NK-92 treated with Interleukin-12 subunit alpha and Interleukin-12 subunit beta, amount 100 ng/mL, for 24 hours (cell line): ENCODE results near the gene POU2F1.
A peak's percentile ranks its signal among the peaks of the same experiment; 100 is the strongest.

Experiments used
- DNase-seq: peaks from one replicate; lab custom pipeline; 2025; lab: John Stamatoyannopoulos, UW

POU2F1 gene

DNA sequence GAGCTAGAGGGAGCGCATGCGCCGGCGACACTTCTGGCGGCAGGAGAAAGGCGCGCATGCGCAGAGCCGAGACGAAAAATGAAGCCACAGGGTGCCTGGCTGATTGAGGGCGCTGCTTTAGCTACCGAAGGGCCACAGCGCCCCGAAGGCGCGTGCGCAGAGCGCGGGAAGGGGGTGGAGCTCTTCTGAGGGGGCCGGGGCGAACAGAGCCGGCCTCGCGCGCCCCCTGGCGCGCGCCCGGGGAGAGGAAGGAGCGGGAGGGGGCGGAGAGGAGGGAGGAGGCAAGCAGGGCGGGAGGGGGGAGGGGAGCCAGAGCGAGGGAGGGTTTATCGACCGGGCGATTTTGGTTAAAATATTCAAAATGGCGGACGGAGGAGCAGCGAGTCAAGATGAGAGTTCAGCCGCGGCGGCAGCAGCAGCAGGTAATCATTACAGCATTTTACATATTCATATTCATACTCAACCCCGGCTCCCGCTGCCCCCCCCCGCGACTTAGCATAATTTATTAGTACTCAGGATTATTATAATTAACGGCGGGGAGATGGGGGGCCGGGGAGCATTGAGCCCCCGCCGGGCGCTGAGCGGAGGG is at the start of gene POU2F1:
Gene POU2F1 (plus strand): TSS at position 350 of the 589 bp plus-strand sequence. CDS start 12 bp downstream, at position 362.
- peak; percentile 98 for DNase-seq

DNA sequence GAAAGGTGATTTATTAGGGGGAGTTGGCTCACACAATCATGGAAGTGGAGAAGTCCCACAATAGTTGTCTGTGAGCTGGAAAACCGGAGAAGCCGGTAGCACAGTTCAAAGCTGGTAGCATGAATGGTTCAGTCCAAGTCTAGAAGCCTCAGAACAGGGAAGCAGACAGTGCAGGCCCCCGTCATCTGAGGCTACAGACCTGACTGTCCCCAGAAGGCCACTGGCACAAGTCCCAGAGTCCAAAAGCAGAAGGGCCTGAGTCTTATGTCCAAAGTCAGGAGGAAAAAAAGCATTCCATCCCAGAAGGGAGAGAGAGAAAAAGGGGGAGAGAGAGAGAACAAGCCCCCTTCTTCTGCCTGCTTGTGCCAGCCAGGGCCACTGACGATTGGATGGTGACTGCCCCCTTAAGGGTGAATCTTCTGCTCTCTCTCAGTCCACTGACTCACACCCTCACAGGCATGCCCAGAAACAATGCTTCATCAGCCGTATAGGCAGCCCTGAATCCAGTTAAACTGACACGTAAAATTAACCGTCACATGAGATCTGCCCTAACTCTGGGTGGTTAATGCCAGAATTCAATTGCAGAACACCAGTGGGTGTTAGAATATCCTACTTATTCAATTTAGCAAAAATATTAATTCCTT is 49.3 kb upstream of the POU2F1 start:
- DNase-seq: no peak

DNA sequence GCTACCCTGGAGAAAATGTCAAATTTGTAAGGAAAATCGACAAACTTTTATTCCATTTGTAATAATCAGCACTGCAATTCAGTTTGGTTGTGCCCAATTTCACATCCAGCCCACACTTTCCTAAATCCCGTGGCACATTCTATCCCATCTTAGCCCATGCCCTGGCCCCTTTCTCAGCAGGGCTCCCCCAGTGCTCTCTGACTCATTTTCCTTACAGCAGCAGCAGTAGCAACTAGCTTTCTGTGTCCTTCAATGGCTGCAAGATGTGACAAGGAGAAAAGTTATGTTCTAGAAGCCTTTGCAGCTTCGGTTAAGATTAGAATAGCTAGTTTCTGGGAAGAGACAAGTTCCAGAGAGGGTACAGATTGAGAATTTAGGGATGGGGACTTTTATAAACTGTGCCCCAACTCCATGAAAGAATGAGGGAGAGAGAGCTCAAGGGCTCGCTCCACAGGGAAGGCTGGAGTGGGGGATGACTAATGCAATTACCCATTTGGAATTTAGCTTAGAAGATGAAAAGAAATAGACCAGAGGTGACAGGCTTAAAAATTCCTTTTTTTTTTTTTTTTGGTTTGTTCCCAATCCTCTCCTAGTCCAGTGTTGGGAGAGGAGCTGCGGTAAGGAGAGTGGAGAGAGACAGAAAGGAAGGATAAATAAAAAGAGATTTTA is 47.0 kb upstream of the POU2F1 start:
- DNase-seq: no peak

DNA sequence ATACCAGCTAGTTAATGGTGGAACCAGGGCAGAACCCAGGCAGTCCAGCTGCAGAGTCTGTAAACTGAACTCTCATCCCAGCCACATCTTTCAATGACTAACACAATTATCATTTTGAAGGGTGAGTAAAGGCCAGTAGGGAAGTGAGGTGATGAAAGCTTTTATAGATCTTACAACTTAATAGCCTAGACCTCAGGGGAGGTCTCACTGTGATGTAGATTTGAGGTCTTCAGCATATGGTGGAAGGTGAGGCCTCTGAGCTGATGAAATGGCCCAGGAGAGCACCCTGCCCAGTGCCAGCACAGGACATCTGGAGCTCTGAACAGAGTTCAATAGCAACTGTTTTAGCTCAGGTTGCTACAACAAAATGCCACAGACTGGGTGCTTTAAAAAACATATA is 44.8 kb upstream of the POU2F1 start:
- DNase-seq: no peak

DNA sequence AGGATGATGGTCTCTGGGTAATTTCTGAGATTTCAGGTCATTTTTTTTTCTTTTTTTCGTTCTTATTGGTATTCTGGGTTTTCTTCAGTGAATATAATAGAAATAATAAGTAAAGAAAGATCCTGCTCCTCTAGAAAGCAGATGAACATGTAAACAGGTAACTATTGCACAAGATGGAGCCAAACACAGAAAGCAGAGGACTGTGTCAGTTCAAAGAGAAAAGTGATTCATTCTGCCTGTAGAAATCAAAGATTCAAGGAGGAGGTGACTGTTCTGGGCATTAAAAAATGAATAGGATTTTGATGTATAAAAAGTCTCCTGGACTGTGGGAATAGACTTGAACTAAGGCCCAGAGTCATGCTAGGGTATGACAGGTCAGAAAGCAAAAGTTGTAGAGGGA is 41.9 kb upstream of the POU2F1 start:
- no peak for DNase-seq

DNA sequence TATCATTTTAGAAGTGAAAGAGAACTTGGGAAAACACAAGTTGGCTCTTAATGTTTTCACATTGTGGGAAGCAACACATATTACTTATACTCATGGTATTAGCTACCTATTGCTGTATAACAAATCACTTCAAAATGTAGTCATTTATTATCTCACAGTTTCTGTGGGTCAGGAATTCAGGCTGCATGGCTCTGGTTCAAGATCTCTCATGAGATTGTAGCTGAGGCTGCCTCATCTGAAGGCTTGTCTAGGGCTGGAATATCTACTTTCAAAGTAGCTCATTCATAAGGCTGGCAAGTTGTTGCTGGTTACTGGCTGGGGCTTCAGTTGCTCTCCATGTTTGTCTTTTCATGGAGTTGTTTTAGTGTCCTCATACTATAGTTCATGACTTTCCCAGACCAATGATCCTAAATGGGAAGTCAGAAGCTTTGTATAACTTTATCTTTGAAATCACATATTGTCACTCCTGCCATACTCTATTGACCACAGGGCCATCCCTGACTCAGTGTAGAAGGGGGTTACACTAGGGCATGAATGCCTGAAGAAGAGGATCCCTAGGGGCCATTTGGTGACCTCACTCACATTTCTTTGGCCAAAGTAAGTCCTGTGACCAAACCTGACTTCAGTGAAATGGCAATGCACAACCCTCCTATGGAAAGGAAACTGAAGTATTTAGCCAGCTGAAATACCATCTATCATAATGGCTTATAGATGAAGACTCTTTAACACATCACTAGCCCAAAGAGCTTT is 37.9 kb upstream of the POU2F1 start:
- no peak for DNase-seq

DNA sequence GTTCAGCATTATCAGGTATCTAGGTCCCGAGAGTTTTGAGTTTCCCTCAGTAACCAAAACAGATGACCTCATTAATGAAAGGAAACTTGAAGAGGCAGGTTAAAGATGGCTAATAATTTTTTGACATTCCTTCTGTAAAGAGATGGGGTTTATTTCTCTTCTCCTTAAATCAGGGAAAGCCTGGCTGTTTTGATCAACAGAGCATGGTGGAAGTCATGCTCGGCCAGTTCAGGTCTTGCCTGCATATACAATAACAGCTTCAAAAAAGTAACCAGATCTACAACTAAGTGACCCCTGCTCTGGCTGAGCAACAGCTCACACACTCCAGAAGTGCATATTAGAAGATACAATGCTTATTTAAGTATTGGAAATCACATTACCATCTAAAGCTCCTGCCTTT is 36.6 kb upstream of the POU2F1 start:
- no peak for DNase-seq

DNA sequence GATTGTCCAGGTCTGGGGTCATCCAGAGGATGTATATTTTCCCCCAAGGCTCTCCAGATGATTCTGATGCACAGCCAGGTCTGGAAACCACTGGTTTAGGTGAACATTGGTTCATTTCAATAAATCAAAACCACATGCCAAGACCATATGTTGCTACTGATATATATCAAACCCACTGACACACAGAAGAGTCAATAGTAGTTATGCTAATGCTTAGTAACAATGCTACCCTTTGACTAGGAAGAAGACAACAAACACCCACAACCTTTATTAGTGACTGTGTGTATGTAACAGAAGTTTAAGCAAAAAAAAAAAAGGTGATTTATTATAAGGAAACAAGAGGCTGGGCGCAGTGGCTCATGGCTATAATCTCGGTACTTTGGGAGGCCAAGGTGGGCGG is 35.6 kb upstream of the POU2F1 start:
- no peak for DNase-seq

DNA sequence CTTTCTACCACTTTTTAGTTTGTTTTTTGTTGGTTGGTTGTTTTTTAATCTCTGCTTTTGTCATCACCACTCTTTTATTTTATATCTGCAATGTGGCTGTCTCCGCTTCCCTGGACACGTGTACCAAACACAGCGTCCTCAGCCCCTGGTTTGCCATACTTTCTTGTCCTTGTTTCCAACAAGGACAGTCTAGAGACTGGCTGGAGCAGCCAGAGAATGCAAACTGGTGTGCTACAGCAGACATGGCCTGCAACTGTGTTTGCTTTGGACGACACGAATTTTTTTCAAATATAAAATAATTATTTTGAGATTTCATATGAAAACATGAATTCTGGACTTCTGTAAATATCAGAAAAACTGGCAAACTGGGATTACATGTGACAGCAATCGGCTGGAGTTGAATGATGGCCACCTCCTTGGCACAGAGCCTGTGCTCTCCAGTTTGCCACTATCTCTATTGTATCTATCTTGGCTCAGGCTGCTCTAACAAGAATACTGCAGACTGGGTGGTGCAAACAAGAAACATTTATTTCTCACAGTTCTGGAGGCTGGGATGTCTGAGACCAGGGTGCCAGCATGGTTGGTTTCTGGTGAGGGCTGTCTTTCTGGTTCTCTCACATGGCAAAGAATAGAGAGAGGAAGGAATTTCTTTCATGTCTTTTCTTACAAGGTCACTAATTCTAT is 34.6 kb upstream of the POU2F1 start:
- DNase-seq: no peak

DNA sequence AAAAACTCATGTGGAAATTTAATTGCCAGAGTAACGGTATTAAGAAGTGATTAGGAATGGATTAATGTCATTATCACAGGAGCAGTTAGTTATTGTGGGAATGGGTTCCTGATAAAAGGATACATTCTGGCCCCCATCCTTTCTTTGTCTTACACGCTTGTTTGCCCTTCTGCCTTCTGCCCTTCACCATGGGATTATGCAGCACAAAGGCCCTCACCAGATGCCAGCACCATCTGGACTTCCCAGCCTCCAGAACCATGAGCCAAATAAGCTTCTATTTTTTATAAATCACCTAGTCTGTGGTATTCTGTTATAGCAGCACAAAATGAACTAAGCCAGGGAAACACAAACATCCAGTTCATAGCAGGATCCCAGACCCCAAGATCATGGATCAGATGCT is 33.9 kb upstream of the POU2F1 start:
- DNase-seq: no peak

DNA sequence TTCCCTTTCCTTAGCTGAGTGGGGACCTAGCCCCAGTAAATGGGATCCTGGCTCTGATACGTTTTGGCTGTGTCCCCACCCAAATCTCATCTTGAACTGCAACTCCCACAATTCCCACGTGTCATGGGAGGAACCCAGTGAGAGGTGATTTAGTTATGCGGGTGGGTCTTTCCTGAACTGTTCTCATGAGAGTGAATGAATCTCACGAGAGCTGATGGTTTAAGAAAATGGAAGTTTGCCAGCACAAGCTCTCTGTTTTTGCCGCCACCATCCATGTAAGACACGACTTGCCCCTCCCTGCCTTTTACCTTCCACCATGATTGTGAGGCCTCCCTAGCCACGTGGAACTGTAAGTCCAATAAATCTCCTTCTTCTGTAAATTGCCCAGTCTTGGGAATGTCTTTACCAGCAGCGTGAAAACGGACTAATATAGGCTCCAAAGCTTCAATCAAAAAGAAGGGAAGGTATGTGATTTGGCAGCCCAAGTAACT is 29.9 kb upstream of the POU2F1 start:
- DNase-seq: no peak

DNA sequence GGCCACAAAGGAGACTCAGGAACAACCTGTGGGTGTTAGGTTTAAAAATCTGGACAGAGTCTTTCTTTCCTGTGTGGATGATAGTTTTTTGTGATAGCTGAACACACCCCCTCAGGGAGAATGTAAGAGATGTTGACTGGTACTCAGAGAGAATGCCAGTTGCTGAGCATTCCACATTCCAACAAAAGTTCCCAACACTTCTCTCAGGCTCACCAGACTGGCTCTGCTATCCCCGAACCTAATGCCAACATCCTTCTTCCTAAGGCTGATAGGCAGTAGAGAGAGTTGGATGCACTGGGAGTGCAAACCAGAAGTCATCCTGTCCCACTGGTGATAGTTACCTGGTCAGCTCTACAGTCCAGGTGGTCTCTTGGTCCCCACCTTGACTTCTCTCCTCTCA is 28.7 kb upstream of the POU2F1 start:
- no peak for DNase-seq

DNA sequence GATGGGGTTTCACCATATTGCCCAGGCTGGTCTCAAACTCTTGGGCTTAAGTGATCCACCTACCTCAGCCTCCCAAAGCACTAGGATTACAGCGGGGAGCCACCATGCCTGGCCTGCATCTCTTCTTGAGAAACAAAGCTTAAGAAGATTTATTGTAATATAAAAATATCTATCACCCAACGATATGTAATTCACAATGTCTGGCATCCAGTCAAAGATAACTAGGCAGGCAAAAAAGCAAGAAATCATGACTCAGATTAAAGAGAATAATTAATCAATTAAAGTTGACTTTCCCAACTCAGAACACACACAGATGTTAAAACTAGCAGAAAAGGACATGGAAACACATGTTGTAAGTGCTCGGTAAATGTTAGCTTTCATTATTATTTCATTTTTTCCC is 26.5 kb upstream of the POU2F1 start:
- no peak for DNase-seq

DNA sequence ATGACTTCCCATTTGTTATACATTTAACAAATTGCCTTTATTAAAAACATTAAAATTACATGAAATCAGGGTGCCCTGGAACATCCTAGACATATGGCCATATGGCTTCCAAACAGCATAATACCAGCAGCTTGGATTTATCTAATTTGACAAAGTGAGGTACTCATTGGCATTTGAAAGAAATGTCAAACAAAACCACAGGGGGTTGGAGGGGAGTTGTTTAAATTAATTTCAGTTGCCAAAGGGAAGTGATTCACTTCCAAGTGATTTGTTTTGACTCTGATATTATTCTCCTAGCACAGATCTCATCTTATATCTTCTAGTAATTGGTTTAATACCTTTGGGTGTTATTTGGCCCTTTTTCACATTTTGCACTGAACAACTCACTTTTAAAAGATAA is 24.5 kb upstream of the POU2F1 start:
- no peak for DNase-seq

DNA sequence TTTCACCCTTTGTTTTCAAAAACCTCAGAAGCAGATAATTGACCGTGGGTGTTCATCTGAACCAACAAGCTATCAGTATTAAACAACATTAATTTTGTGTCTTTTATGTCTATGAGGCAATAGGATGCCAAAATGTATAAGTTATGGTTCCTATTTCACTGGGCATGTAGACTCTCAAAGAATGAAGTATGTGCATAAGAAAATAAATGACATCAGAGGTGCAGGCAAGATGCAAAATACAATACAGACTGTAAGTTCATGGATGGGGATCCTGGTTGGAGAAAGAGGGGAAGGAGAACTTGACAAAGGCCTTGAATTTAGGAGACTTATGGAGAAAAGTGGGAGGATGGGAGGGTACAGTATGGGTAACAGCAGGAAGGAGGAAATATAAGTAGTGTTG is 23.4 kb upstream of the POU2F1 start:
- no peak for DNase-seq

DNA sequence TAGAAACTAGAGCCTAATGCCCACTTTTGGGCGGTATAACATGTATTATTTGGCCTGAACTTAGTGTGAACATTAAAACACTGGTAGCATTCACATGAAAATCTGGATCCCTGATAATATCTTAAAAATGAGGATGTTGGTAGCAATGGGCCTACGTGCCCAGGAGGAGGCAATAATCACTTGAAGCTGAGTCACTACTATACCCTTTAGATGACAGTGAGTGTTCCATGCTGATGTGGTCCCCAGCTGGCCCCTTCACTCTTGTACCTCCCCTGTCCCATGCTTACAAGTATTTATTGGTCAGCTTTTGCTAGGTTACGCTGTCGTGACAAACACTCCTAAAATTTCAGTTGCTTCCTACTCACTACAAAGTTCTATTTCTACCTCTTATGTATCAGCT is 23.0 kb upstream of the POU2F1 start:
- no peak for DNase-seq

DNA sequence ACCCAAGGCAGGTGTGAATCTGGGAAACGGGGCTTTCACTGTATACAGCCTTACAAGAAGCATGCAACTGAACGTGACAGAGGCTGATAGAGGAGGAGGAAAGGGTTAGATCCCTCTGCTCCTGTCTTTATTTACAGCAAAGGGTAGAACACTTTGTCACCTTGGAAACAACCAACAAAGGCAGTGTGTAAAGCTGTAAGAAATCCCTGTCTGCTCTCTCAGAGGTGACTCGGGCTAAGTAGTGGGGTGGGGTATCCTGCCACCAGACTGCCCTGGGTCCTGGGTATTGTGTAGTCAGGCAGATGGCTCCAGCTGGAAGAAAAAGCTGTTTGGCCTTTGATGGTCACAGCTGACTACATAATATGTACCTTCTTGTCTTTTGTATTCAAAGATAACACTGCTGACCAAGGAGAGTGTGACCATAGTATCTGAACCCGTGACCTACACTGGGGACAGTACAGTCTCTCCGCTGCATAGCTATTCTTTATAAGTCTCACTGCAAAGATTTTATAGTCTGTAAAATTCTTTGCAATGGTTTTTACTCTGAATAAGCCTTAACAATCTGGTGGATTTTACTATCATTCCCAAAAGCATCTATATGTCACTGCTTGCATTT is 22.1 kb upstream of the POU2F1 start:
- no peak for DNase-seq

DNA sequence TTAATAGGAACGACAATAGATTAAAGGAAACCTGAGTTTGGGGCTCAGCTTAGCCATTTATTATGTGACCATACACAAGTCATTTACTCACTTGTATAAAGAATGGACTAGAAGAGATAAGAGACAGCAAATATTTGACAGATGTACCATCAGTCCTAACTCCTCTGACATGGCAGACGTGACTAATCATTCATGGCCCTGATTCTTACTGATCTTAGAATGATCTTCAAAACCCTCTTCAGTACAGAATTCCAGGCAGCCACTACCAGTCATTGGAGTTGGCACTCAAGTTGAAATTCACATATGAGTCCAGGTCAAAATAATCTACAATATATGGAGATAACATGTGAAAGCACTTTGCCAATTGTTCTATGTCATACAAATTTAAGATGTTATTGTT is 21.0 kb upstream of the POU2F1 start:
- DNase-seq: no peak

DNA sequence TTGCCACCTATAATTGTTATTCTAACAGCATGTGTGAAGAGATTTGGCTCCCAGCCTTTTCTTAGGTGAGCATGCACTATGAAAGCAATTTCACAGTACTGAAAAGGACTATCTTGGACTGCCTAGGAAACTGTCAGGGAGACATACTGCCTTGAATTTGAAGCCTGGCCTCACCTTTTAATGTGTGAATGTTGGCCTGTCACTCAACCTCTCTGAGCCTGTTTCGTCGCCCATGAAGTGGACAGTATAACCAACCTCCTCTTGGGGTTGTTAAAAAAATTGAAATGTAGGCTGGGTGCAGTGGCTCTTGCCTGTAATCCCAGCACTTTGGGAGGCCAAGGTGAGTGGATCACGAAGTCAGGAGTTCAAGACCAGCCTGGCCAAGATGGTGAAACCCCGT is 20.4 kb upstream of the POU2F1 start:
- no peak for DNase-seq

DNA sequence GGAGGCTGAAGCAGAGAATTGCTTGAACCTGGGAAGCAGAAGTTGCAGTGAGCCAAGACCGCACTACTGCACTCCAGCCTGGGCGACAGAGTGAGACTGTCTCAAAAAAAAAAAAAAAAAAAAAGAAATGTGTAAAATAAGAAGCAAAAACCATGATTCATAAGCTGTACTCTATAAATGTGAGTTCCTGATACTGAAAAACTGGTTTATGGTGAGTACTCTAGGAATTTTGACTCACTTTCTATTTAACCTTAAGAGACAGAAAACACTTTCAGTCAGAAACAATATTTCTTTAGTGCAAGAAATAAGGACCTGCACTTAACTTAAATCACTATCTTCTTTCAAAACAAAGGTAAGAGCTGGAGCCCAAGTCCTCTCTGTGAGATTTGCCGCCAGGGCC is 19.9 kb upstream of the POU2F1 start:
- no peak for DNase-seq

DNA sequence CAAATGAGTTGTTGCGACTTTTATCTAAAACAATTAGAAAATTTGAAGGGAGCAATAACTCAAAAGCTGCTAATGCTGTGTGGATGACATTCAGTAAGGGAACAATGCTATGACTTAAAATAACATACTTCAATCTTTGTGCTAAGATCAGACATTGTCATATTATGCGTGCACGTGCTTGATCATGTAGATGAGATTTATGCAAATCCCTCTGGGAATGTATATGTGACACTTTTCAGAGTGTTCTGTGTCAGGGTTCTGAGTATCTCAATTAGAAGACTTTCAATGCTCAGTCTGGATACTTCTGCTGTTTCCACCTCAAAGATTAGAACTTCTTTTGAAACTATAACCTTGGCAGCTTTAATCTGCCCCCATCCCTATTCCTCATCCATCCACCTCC is 18.6 kb upstream of the POU2F1 start:
- no peak for DNase-seq
